Measurements from ENCODE around the gene GPRIN1.

GRCh38 chr5:176644294-176644693, 34.3 kb upstream of the GPRIN1 start:
- TF ChIP-seq GATA2 (IDR thresholded peaks at IDR 0.05; ENCODE audit: low read depth, low read length), result no peak
- no peak for TF ChIP-seq GATA3 (IDR thresholded peaks at IDR 0.05; ENCODE audit: low read depth, low read length)

Data from SH-SY5Y (cell line).